Panc1 (cell line): ENCODE data around the gene ETV5. TPM values are rescaled to one million over a fixed set of nuclear protein-coding genes. Genes with fewer than 3 reads are reported as not detected.

Experiments
- ATAC-seq: fragments of 200-7000 bp; cut with Tn5 transposase; 2 replicates; pipeline ENCODE4 v1.9.1; 2020; ENCODE audit warnings: mild to moderate bottlenecking, moderate library complexity
- BruUV-seq: library from RNA; stranded (reverse); fragments of 400-500 nt; replicated peaks from 2 replicates; lab custom pipeline; 2021; lab: Mats Ljungman, UMichigan
- CTCF ChIA-PET: fragments of 300-600 bp; sonication (Branson Sonifier 250); formaldehyde crosslinking; loops from one replicate; lab custom pipeline; 2022; ENCODE audit warnings: antibody characterized with exemption; lab: Charles Lee
- POLR2A ChIA-PET: fragments of 300-600 bp; sonication (Branson Sonifier 250); formaldehyde crosslinking; loops from one replicate; lab custom pipeline; 2022; ENCODE audit warnings: antibody characterized with exemption; lab: Charles Lee
- DNase-seq: peaks from one replicate; pipeline ENCODE4 v3.0.0-alpha.2; 2010; ENCODE audit warnings: low read depth, low spot score
- H3K27ac ChIP-seq: 2 replicates; pipeline ENCODE4 v1.5.1; 2011; ENCODE audit warnings: mild to moderate bottlenecking, low read length, inconsistent platforms
- H3K27me3 ChIP-seq: fragments of 200-500 bp; sonication (Bioruptor generic); 2 replicates; pipeline ENCODE4 v1.6.0; 2014; ENCODE audit warnings: low read length, inconsistent platforms; ENCODE audit not compliant: control insufficient read depth, insufficient read depth
- H3K36me3 ChIP-seq: fragments of 200-500 bp; sonication (Bioruptor generic); 2 replicates; pipeline ENCODE4 v1.5.1; 2014; ENCODE audit warnings: inconsistent platforms, mild to moderate bottlenecking, low read length, moderate library complexity; ENCODE audit not compliant: control insufficient read depth, insufficient read depth
- H3K4me1 ChIP-seq: 2 replicates; pipeline ENCODE4 v1.5.1; 2011; ENCODE audit warnings: inconsistent platforms, mild to moderate bottlenecking, low read length, moderate library complexity; ENCODE audit not compliant: control insufficient read depth, insufficient read depth
- H3K4me3 ChIP-seq, 2 experiments: 2 replicates each; pipeline ENCODE4 v1.5.1; 2011 to 2012; ENCODE audit warnings: low read depth in 2 of 2, low read length in 2 of 2, mild to moderate bottlenecking in 2 of 2, inconsistent platforms in 1 of 2, moderate library complexity in 1 of 2
- H3K9me3 ChIP-seq: fragments of 200-500 bp; sonication (Bioruptor generic); 2 replicates; pipeline ENCODE4 v1.5.1; 2014; ENCODE audit warnings: low read depth, mild to moderate bottlenecking, inconsistent platforms, low read length, moderate library complexity; ENCODE audit not compliant: control insufficient read depth, insufficient read depth
- CTCF ChIP-seq: fragments of 450-650 bp; IDR thresholded peaks from 2 replicates; pipeline ENCODE4 v1.5.1; 2017; ENCODE audit warnings: mild to moderate bottlenecking
- POLR2AphosphoS5 ChIP-seq: IDR thresholded peaks from 2 replicates; pipeline ENCODE4 v1.6.1; 2012; ENCODE audit warnings: mild to moderate bottlenecking, low read depth, low read length, moderate library complexity
- SIN3A ChIP-seq: IDR thresholded peaks from 2 replicates; pipeline ENCODE4 v1.6.1; 2012; ENCODE audit warnings: low read depth, mild to moderate bottlenecking, low read length, moderate library complexity, borderline replicate concordance; ENCODE audit not compliant: insufficient read depth
- TCF7L2 ChIP-seq: IDR thresholded peaks from 2 replicates; pipeline ENCODE4 v1.6.1; 2011; ENCODE audit warnings: mild to moderate bottlenecking, low read depth, low read length, inconsistent platforms
- in situ Hi-C: cut with HindIII; loops from 2 replicates; pipeline ENCODE4 v1.10.0; 2016; ENCODE audit warnings: low sequenced_read_pairs, low pct_unique_long_range_greater_than_20kb
- intact Hi-C: fragments of 100-400 bp; cut with micrococcal nuclease; formaldehyde crosslinking; loops from one replicate; pipeline ENCODE4 v1.10.0; 2022; ENCODE audit not compliant: unreplicated experiment
- total RNA-seq: library from RNA; stranded (reverse); gene quantifications from one replicate; pipeline ENCODE4 v1.2.1, GENCODE V29; 2021; ENCODE audit not compliant: unreplicated experiment
- TF ChIP-seq, protein P1 (sequence below), 2 experiments: IDR thresholded peaks; 2 replicates each; pipeline ENCODE4 v1.6.1; 2011 to 2012; ENCODE audit warnings: low read depth in 2 of 2, control low read depth in 1 of 2, low read length in 1 of 2, mild to moderate bottlenecking in 1 of 2, moderate library complexity in 1 of 2; ENCODE audit not compliant: insufficient read depth in 1 of 2

Gene ETV5
- total RNA-seq, 1 experiment from 2014 or later = 79.3 TPM

GRCh38 chr3:186014866-186015265 lies 94.0 kb downstream of the ETV5 start:
- no peak overlapping the region for H3K4me3 ChIP-seq
- BruUV-seq = no TSS peak
- H3K27me3 ChIP-seq = no peaks in the 10 kb centered on the region
- H3K4me1 ChIP-seq = no peaks in the 10 kb centered on the region
- no peaks in the 10 kb centered on the region for H3K9me3 ChIP-seq
- CTCF ChIA-PET = no interaction called here
- intact Hi-C loops = no loop called here
- no peak overlapping the region for H3K27ac ChIP-seq
- DNase-seq (no peak), ATAC-seq (no peak)
- H3K36me3 ChIP-seq = no peaks in the 10 kb centered on the region
- in situ Hi-C loops = no loop called here
- POLR2A ChIA-PET = no interaction called here
- TF ChIP-seq CTCF (no peak), POLR2AphosphoS5 (no peak), SIN3A (no peak), TCF7L2 (no peak)
- TF ChIP-seq, protein P1, sequence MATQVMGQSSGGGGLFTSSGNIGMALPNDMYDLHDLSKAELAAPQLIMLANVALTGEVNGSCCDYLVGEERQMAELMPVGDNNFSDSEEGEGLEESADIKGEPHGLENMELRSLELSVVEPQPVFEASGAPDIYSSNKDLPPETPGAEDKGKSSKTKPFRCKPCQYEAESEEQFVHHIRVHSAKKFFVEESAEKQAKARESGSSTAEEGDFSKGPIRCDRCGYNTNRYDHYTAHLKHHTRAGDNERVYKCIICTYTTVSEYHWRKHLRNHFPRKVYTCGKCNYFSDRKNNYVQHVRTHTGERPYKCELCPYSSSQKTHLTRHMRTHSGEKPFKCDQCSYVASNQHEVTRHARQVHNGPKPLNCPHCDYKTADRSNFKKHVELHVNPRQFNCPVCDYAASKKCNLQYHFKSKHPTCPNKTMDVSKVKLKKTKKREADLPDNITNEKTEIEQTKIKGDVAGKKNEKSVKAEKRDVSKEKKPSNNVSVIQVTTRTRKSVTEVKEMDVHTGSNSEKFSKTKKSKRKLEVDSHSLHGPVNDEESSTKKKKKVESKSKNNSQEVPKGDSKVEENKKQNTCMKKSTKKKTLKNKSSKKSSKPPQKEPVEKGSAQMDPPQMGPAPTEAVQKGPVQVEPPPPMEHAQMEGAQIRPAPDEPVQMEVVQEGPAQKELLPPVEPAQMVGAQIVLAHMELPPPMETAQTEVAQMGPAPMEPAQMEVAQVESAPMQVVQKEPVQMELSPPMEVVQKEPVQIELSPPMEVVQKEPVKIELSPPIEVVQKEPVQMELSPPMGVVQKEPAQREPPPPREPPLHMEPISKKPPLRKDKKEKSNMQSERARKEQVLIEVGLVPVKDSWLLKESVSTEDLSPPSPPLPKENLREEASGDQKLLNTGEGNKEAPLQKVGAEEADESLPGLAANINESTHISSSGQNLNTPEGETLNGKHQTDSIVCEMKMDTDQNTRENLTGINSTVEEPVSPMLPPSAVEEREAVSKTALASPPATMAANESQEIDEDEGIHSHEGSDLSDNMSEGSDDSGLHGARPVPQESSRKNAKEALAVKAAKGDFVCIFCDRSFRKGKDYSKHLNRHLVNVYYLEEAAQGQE (IDR thresholded peaks at IDR 0.05; ENCODE audit: insufficient read depth in 1 of 2, low read depth in 2 of 2, low read length in 1 of 2) = no peak

- no TSS peak for BruUV-seq
- ChIA-PET POLR2A (no interaction called here), CTCF (no interaction called here)
- 0 out of 2 replicates have a peak, but pooled peaks have one; percentile 56 for ATAC-seq
- Histone ChIP-seq H3K9me3 (no peaks in the 10 kb centered on the region), H3K27ac (no peak overlapping the region), H3K27me3 (no peaks in the 10 kb centered on the region), H3K4me1 (no peaks in the 10 kb centered on the region), H3K36me3 (no peaks in the 10 kb centered on the region), H3K4me3 (no peak overlapping the region)
- TF ChIP-seq CTCF (no peak), POLR2AphosphoS5 (no peak)
- no peak for DNase-seq
- in situ Hi-C loops = no loop called here
- intact Hi-C loops = no loop called here
Observed at GRCh38 chr3:186013312-186013711, 95.6 kb downstream of the ETV5 start.
